SK-N-SH treated with all-trans-retinoic acid at 6 μM for 48 hours (cell line): ENCODE results near the gene IL4I1.
A peak's percentile ranks its signal among the peaks of the same experiment; 100 is the strongest.

Source experiments
- ATAC-seq: fragments of 200-7000 bp; cut with Tn5 transposase; 3 replicates; pipeline ENCODE4 v1.9.1; 2020; ENCODE audit warnings: mild to moderate bottlenecking, moderate library complexity
- ARNTL ChIP-seq: fragments of 450-650 bp; formaldehyde crosslinking; IDR thresholded peaks from 2 replicates; pipeline ENCODE4 v1.5.0; 2020; ENCODE audit warnings: low read depth, mild to moderate bottlenecking, moderate library complexity, borderline replicate concordance
- BACH2 ChIP-seq: fragments of 250-450 bp; sonication (Bioruptor Pico); IDR thresholded peaks from 2 replicates; pipeline ENCODE4 v1.9.0; 2021; ENCODE audit warnings: mild to moderate bottlenecking, borderline replicate concordance
- CSDC2 ChIP-seq: fragments of 250-450 bp; sonication (Bioruptor Pico); IDR thresholded peaks from 2 replicates; pipeline ENCODE4 v1.5.0; 2020; ENCODE audit warnings: mild to moderate bottlenecking, moderate library complexity
- CSRNP3 ChIP-seq: fragments of 250-450 bp; sonication (Bioruptor Pico); IDR thresholded peaks from 2 replicates; pipeline ENCODE4 v1.5.1; 2021; ENCODE audit warnings: mild to moderate bottlenecking, moderate library complexity
- ESRRG ChIP-seq: fragments of 250-450 bp; sonication (Bioruptor Pico); IDR thresholded peaks from 2 replicates; pipeline ENCODE4 v1.6.1; 2021; ENCODE audit warnings: mild to moderate bottlenecking
- GLIS3 ChIP-seq: fragments of 250-450 bp; sonication (Bioruptor Pico); IDR thresholded peaks from 2 replicates; pipeline ENCODE4 v1.5.0; 2020; ENCODE audit warnings: mild to moderate bottlenecking, moderate library complexity
- ISL1 ChIP-seq: fragments of 250-450 bp; sonication (Bioruptor Pico); IDR thresholded peaks from 2 replicates; pipeline ENCODE4 v2.1.2; 2022; ENCODE audit warnings: mild to moderate bottlenecking, moderate library complexity
- OSR1 ChIP-seq: fragments of 250-450 bp; sonication (Bioruptor Pico); IDR thresholded peaks from 2 replicates; pipeline ENCODE4 v1.8.0; 2022; ENCODE audit warnings: moderate library complexity, mild to moderate bottlenecking, inconsistent platforms
- PATZ1 ChIP-seq: fragments of 250-450 bp; sonication (Bioruptor Pico); IDR thresholded peaks from 2 replicates; pipeline ENCODE4 v1.8.0; 2020; ENCODE audit warnings: mild to moderate bottlenecking, moderate library complexity, borderline replicate concordance
- POU6F1 ChIP-seq: fragments of 250-450 bp; sonication (Bioruptor Pico); IDR thresholded peaks from 2 replicates; pipeline ENCODE4 v1.8.0; 2021; ENCODE audit warnings: low read depth, mild to moderate bottlenecking, moderate library complexity, borderline replicate concordance
- PPARA ChIP-seq: fragments of 250-450 bp; sonication (Bioruptor Pico); IDR thresholded peaks from 2 replicates; pipeline ENCODE4 v1.5.0; 2020; ENCODE audit warnings: mild to moderate bottlenecking, borderline replicate concordance
- RARB ChIP-seq: fragments of 250-450 bp; sonication (Bioruptor Pico); IDR thresholded peaks from 2 replicates; pipeline ENCODE4 v1.8.0; 2021; ENCODE audit warnings: mild to moderate bottlenecking, moderate library complexity
- SNAI2 ChIP-seq: fragments of 250-450 bp; sonication (Bioruptor Pico); IDR thresholded peaks from 2 replicates; pipeline ENCODE4 v1.5.0; 2020; ENCODE audit warnings: mild to moderate bottlenecking, moderate library complexity
- TCF4 ChIP-seq: fragments of 250-450 bp; sonication (Bioruptor Pico); IDR thresholded peaks from 2 replicates; pipeline ENCODE4 v1.8.0; 2021; ENCODE audit warnings: mild to moderate bottlenecking, moderate library complexity, borderline replicate concordance
- TOX ChIP-seq: fragments of 250-450 bp; sonication (Bioruptor Pico); IDR thresholded peaks from 2 replicates; pipeline ENCODE4 v1.8.0; 2021; ENCODE audit warnings: mild to moderate bottlenecking, moderate library complexity, borderline replicate concordance
- TSHZ2 ChIP-seq: fragments of 250-450 bp; sonication (Bioruptor Pico); IDR thresholded peaks from 2 replicates; pipeline ENCODE4 v1.5.0; 2020; ENCODE audit warnings: mild to moderate bottlenecking, moderate library complexity
- ZC3H10 ChIP-seq: fragments of 250-450 bp; sonication (Bioruptor Pico); IDR thresholded peaks from 2 replicates; pipeline ENCODE4 v1.5.1; 2021; ENCODE audit warnings: mild to moderate bottlenecking, moderate library complexity
- ZFP30 ChIP-seq: fragments of 450-650 bp; formaldehyde crosslinking; IDR thresholded peaks from 2 replicates; pipeline ENCODE4 v1.5.0; 2022; ENCODE audit warnings: mild to moderate bottlenecking, moderate library complexity
- ZNF70 ChIP-seq: fragments of 450-650 bp; formaldehyde crosslinking; IDR thresholded peaks from 2 replicates; pipeline ENCODE4 v1.5.0; 2020; ENCODE audit warnings: mild to moderate bottlenecking, moderate library complexity
- ZNF8 ChIP-seq: fragments of 450-650 bp; formaldehyde crosslinking; IDR thresholded peaks from 2 replicates; pipeline ENCODE4 v1.5.0; 2020; ENCODE audit warnings: mild to moderate bottlenecking, moderate library complexity

The IL4I1 gene

GRCh38 chr19:49939721-49940481 is 43.2 kb upstream of the IL4I1 start:
- TF ChIP-seq CSDC2 (CRISPR knock-in tag): no peak
- TF ChIP-seq ZNF70 (CRISPR knock-in tag): no peak
- no peak for TF ChIP-seq TOX (CRISPR knock-in tag)
- no peak for TF ChIP-seq POU6F1
- no peak for TF ChIP-seq ESRRG
- TF ChIP-seq TSHZ2 (CRISPR knock-in tag): no peak
- TF ChIP-seq OSR1: no peak
- no peak for TF ChIP-seq CSRNP3 (CRISPR knock-in tag)
- no peak for TF ChIP-seq ZNF8 (CRISPR knock-in tag)
- TF ChIP-seq PPARA (CRISPR knock-in tag): no peak
- TF ChIP-seq SNAI2: no peak
- no peak for TF ChIP-seq ARNTL
- TF ChIP-seq RARB (CRISPR knock-in tag): no peak
- TF ChIP-seq BACH2 (CRISPR knock-in tag): no peak
- no peak for ATAC-seq

- no peak for ATAC-seq
- no peak for TF ChIP-seq ZC3H10 (CRISPR knock-in tag)
- no peak for TF ChIP-seq PATZ1 (CRISPR knock-in tag)
- TF ChIP-seq TSHZ2 (CRISPR knock-in tag): no peak
- no peak for TF ChIP-seq ARNTL
- no peak for TF ChIP-seq CSDC2 (CRISPR knock-in tag)
- no peak for TF ChIP-seq GLIS3 (CRISPR knock-in tag)
- TF ChIP-seq TCF4 (CRISPR knock-in tag): no peak
- no peak for TF ChIP-seq ZNF8 (CRISPR knock-in tag)
- TF ChIP-seq TOX (CRISPR knock-in tag): no peak
These were observed 42.0 kb upstream of the IL4I1 start for GRCh38 chr19:49938662-49939061.

GRCh38 chr19:49937750-49938381 is 41.2 kb upstream of the IL4I1 start:
- peak; percentile 94 for ATAC-seq
- TF ChIP-seq OSR1 (no peak), ZC3H10 (CRISPR knock-in tag) (no peak), POU6F1 (no peak), ZNF70 (CRISPR knock-in tag) (no peak), TSHZ2 (CRISPR knock-in tag) (no peak), BACH2 (CRISPR knock-in tag) (no peak), ISL1 (no peak), ZFP30 (CRISPR knock-in tag) (no peak), PPARA (CRISPR knock-in tag) (no peak), RARB (CRISPR knock-in tag) (no peak), ESRRG (no peak)
